K562 (cell line): Measurements from ENCODE around the gene CYFIP2. TPM values are rescaled to one million over a fixed set of nuclear protein-coding genes. Genes with fewer than 3 reads are reported as not detected.

Experiments used
- ATAC-seq: fragments of 200-7000 bp; cut with Tn5 transposase; 3 replicates; pipeline ENCODE4 v1.9.1; 2020; ENCODE audit warnings: moderate library complexity
- BruUV-seq: library from RNA; stranded (reverse); fragments of 400-500 nt; replicated peaks from 2 replicates; lab custom pipeline; 2021; lab: Mats Ljungman, UMichigan
- CTCF ChIA-PET: fragments of 300-600 bp; formaldehyde crosslinking; extraction: SDS; loops from one replicate; lab custom pipeline; 2021; ENCODE audit warnings: low intra/inter-chr PET ratio; lab: Yijun Ruan, JAX
- POLR2A ChIA-PET: fragments of 300-600, 350-650 bp; sonication (Branson Sonifier 250); formaldehyde crosslinking; extraction: SDS; loops from one replicate; lab custom pipeline; 2021; ENCODE audit warnings: antibody characterized with exemption, inconsistent platforms; lab: Yijun Ruan, JAX
- DNase-seq, 4 experiments: peaks; one replicate each; pipeline versions ENCODE4 v3.0.0 to v3.0.0-alpha.2; 2011 to 2018; ENCODE audit warnings: low spot score in 3 of 4, mixed read lengths in 3 of 4; ENCODE audit errors: extremely low read depth in 1 of 4
- FAIRE-seq: peaks from 2 replicates; lab custom pipeline; 2011; peaks lifted over from hg19 to GRCh38; lab: Jason Lieb, UNC
- H2AFZ ChIP-seq: 2 replicates; pipeline ENCODE4 v1.6.0; 2011; ENCODE audit warnings: low read depth, low read length, control low read depth, inconsistent platforms
- H3K27ac ChIP-seq: fragments of 200-600 bp; 3 replicates; pipeline ENCODE4 v1.8.0; 2011; ENCODE audit warnings: low read depth, mild to moderate bottlenecking, control low read depth, inconsistent platforms, low read length, moderate library complexity, mixed read lengths; ENCODE audit errors: extremely low read depth
- H3K27me3 ChIP-seq, 2 experiments: fragments of 300-600 bp in 1 of 2; 2 replicates in 1 of 2; 3 replicates in 1 of 2; pipeline versions ENCODE4 v1.6.0 to v1.8.0; 2011; ENCODE audit warnings: inconsistent platforms in 2 of 2, low read length in 2 of 2, mild to moderate bottlenecking in 1 of 2, mixed read lengths in 1 of 2, moderate library complexity in 1 of 2; ENCODE audit not compliant: control insufficient read depth in 2 of 2, insufficient read depth in 2 of 2
- H3K36me3 ChIP-seq: fragments of 300-600 bp; 3 replicates; pipeline ENCODE4 v1.8.0; 2011; ENCODE audit warnings: mild to moderate bottlenecking, low read length, inconsistent platforms; ENCODE audit not compliant: control insufficient read depth, insufficient read depth
- H3K4me1 ChIP-seq, 2 experiments: fragments of 200-600 bp in 1 of 2; replicated peaks in 1 of 2; 2 replicates in 1 of 2; 3 replicates in 1 of 2; pipeline versions ENCODE4 v1.5.1 to v1.8.0; 2011; ENCODE audit warnings: inconsistent platforms in 2 of 2, low read length in 2 of 2, mild to moderate bottlenecking in 1 of 2, mixed read lengths in 1 of 2, moderate library complexity in 1 of 2; ENCODE audit not compliant: control insufficient read depth in 2 of 2, insufficient read depth in 2 of 2
- H3K4me2 ChIP-seq: 2 replicates; pipeline ENCODE4 v1.6.1; 2011; ENCODE audit warnings: low read length, control low read depth, inconsistent platforms, mixed read lengths; ENCODE audit not compliant: insufficient read depth
- H3K4me3 ChIP-seq: fragments of 200-600 bp; sonication (generic), shearing (Covaris generic); 2 replicates; pipeline ENCODE4 v1.5.1; 2016; ENCODE audit warnings: control low read depth, inconsistent platforms
- H3K79me2 ChIP-seq: fragments of 200-600 bp; 3 replicates; pipeline ENCODE4 v1.8.0; 2011; ENCODE audit warnings: low read length, inconsistent platforms; ENCODE audit not compliant: control insufficient read depth, insufficient read depth
- H3K9ac ChIP-seq, 2 experiments: 2 replicates each; pipeline versions ENCODE4 v1.6.0 to v1.6.1; 2011; ENCODE audit warnings: low read depth in 2 of 2, low read length in 2 of 2, control low read depth in 1 of 2, inconsistent platforms in 1 of 2, mild to moderate bottlenecking in 1 of 2, mixed read lengths in 1 of 2; ENCODE audit not compliant: insufficient read depth in 1 of 2
- H3K9me1 ChIP-seq: one replicate; pipeline ENCODE4 v1.6.0; 2011; ENCODE audit warnings: inconsistent platforms, mild to moderate bottlenecking, low read length, moderate library complexity; ENCODE audit not compliant: control insufficient read depth, insufficient read depth
- H3K9me3 ChIP-seq: replicated peaks from 2 replicates; pipeline ENCODE4 v1.5.1; 2011; ENCODE audit warnings: low read depth, low read length, inconsistent platforms; ENCODE audit not compliant: control insufficient read depth, insufficient read depth
- H4K20me1 ChIP-seq: replicated peaks from 2 replicates; pipeline ENCODE4 v1.6.1; 2011; ENCODE audit warnings: low read length, inconsistent platforms, mixed read lengths; ENCODE audit not compliant: control insufficient read depth, insufficient read depth
- CREBBP ChIP-seq: IDR thresholded peaks from one replicate; pipeline ENCODE4 v1.6.1; 2012; ENCODE audit warnings: low read depth, mild to moderate bottlenecking, control low read depth, inconsistent platforms, low read length
- CTCF ChIP-seq, 3 experiments: IDR thresholded peaks in 2 of 3; conservative IDR thresholded peaks in 1 of 3; 2 replicates each; pipeline ENCODE4 v1.5.1; 2011 to 2012; ENCODE audit warnings: low read length in 3 of 3, mild to moderate bottlenecking in 3 of 3, control low read depth in 2 of 3, improper control_type of control experiment in 1 of 3, inconsistent platforms in 1 of 3, low read depth in 1 of 3, mixed read lengths in 1 of 3, moderate library complexity in 1 of 3; ENCODE audit not compliant: insufficient read depth in 2 of 3
- RAD21 ChIP-seq, 2 experiments: fragments of 250-450 bp in 1 of 2; fragments of 450-650 bp in 1 of 2; sonication (Bioruptor Pico) in 1 of 2; formaldehyde crosslinking in 1 of 2; IDR thresholded peaks in 1 of 2; conservative IDR thresholded peaks in 1 of 2; 2 replicates each; pipeline versions ENCODE4 v1.4.0 to v1.8.0; 2020 to 2022; ENCODE audit warnings: mild to moderate bottlenecking in 2 of 2, moderate library complexity in 1 of 2
- RBM25 ChIP-seq: fragments of 200-400 bp; formaldehyde crosslinking; IDR thresholded peaks from 2 replicates; pipeline ENCODE4 v1.6.1; 2018; ENCODE audit warnings: low read length, low read depth, moderate library complexity; ENCODE audit not compliant: severe bottlenecking
- RCOR1 ChIP-seq, 2 experiments: IDR thresholded peaks; 2 replicates each; pipeline ENCODE4 v1.6.1; 2012; ENCODE audit warnings: low read depth in 2 of 2, low read length in 2 of 2, borderline replicate concordance in 1 of 2, improper control_type of control experiment in 1 of 2
- SMARCB1 ChIP-seq: IDR thresholded peaks from 2 replicates; pipeline ENCODE4 v1.6.1; 2011; ENCODE audit warnings: improper control_type of control experiment, low read depth; ENCODE audit not compliant: insufficient read length
- ZZZ3 ChIP-seq: fragments of 450-650 bp; IDR thresholded peaks from 2 replicates; pipeline ENCODE4 v1.6.1; 2016; ENCODE audit warnings: antibody characterized with exemption, mild to moderate bottlenecking, moderate library complexity
- WGBS: fragments of 100-300 bp; shearing (Covaris generic); methylation state at CpG from one replicate; pipeline ENCODE4 v1.1.6; 2016; ENCODE audit warnings: low coverage, mixed read lengths; ENCODE audit not compliant: insufficient coverage; ENCODE audit errors: missing lambda C conversion rate; 5-methylcytosine and 5-hydroxymethylcytosine counted together
- in situ Hi-C: fragments of 300-500 bp; cut with MboI; formaldehyde crosslinking; loops from 4 replicates; pipeline ENCODE4 v1.15.0; 2018; ENCODE audit warnings: inconsistent platforms, mixed read lengths
- intact Hi-C: fragments of 100-400 bp; cut with micrococcal nuclease; formaldehyde crosslinking; loops from 2 replicates; pipeline ENCODE4 v1.14.2; 2022
- polyA plus RNA-seq, 8 experiments: library from polyadenylated mRNA; depleted of rRNA in 4 of 8; stranded (reverse) in 5 of 8; unstranded in 3 of 8; fragments of >200 nt; fragmentation: Nextera tagmentation in 2 of 8; fragmentation: Illumina TruSeq in 1 of 8; extraction: Ambion mirVana in 2 of 8; extraction: Trizol in 1 of 8; gene quantifications; 2 replicates each; pipeline versions ENCODE4 v1.2.1 to v1.2.3, GENCODE V29; 2011 to 2014; ENCODE audit warnings: inconsistent platforms in 1 of 8, missing spikeins in 1 of 8
- total RNA-seq, 7 experiments: library from RNA; depleted of rRNA in 6 of 7; stranded (reverse); fragments of >200 nt in 6 of 7; fragmentation: Illumina TruSeq in 2 of 7; extraction: Trizol in 2 of 7; gene quantifications; 2 replicates each; pipeline versions ENCODE4 v1.2.1 to v1.2.3, GENCODE V29; 2011 to 2021; ENCODE audit warnings: low replicate concordance in 1 of 7

Gene CYFIP2
- total and polyA plus RNA-seq, 9 of the 15 experiments (the other 6 are each of a cell fraction or from before 2014, with no cell fraction given) = 0.76 to 2.9 (median 1.4) TPM; not detected in 1

DNA sequence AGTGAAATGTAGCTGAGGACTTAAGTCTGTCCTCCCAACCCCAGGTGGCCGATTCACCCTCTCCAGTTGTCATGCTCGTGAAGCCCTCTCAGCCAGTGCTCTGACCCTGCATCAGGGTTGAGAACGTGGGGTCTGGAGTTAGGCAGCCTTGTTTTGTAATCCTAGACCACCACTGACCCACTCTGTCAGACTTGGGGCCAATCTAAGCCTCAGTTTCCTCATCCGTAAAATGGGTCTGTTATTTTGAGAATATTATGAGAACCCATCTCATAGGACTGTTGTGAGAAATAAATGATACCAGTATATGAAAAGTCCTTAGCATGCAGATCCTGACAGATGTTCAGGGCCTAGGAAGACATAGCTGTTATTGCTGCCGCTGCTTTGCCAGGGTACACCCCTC lies 37.1 kb downstream of the CYFIP2 start:
- Histone ChIP-seq H2AFZ (no peak overlapping the region), H3K27me3 (peaks cover 7 to 13% of the 10 kb centered on the region in 2 experiments; a peak in 4 of 5 replicates), H3K27ac (no peak overlapping the region), H3K4me2 (no peak overlapping the region), H4K20me1 (no peaks in the 10 kb centered on the region), H3K9me1 (no peaks in the 10 kb centered on the region), H3K9me3 (no peaks in the 10 kb centered on the region), H3K36me3 (no peaks in the 10 kb centered on the region)
- FAIRE-seq (no peak), ATAC-seq (no peak)
- CTCF ChIA-PET = no interaction called here
- WGBS = 34% methylated on average over 5 of the region's 5 CpGs
- intact Hi-C loops = no loop called here
- TF ChIP-seq RCOR1 (IDR thresholded peaks at IDR 0.05; ENCODE audit: borderline replicate concordance in 1 of 2, low read depth in 2 of 2, low read length in 2 of 2) = 0 out of 4 replicates have a peak, but pooled peaks of 1 of the 2 experiments have one; percentile 13
- no peak for TF ChIP-seq SMARCB1
- peak; percentile 85 for TF ChIP-seq RBM25
- TF ChIP-seq, all 486 proteins: peak for 2
- no TSS peak for BruUV-seq
- Histone ChIP-seq H3K9ac (no peak overlapping the region), H3K4me3 (no peak overlapping the region), H3K4me1 (no peaks in the 10 kb centered on the region), H3K79me2 (no peaks in the 10 kb centered on the region)
- POLR2A ChIA-PET = interaction anchor here (0.9 to 1.9 kb wide), 2 partner anchors 26 to 30 kb away, joined by 3 to 5 read pairs; no protein-coding TSS in a partner anchor
- in situ Hi-C loops = no loop called here
- no peak for DNase-seq

DNA sequence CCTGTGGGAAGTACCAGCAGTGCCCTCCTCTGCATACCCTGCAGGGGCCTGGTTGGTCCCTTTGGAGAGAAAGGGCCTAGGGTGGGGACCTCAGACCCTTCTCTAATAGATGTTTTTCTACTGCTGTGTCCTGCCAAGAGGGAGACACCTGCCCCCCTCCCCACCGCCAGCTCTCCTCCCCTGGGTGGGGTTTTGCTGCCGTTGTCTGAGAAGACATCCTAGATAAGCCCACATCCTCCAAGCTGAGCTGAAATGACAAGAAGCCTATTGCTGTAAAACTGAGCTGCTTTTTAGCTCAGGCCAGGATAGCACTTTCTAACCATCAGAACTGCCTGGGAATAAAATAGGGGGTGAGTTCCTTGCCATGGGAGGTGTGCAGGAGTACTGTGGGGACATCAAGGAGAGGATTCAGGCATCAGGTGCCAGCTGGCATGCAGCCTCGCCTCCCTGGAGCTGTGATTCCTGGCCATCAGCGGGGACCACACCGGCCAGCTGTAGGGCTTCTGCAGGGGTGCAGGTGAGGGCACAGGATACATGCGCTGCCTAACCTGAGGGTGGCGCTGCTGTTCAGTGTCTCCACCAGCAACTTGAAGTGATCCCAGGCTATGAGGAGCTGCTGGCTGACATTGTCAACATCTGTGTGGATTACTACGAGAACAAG lies 37.9 kb downstream of the CYFIP2 start:
- 5% methylated on average over 8 of the region's 8 CpGs for WGBS
- H3K4me1 ChIP-seq = no peaks in the 10 kb centered on the region

More for the DNA sequence above, 37.9 kb downstream of the CYFIP2 start:
- Histone ChIP-seq H3K36me3 (no peaks in the 10 kb centered on the region), H3K4me2 (no peak overlapping the region), H3K27ac (no peak overlapping the region), H2AFZ (no peak overlapping the region), H3K9me3 (no peaks in the 10 kb centered on the region), H3K4me3 (no peak overlapping the region), H4K20me1 (no peaks in the 10 kb centered on the region), H3K27me3 (peaks cover 10 to 13% of the 10 kb centered on the region in 2 experiments), H3K79me2 (no peaks in the 10 kb centered on the region), H3K9me1 (no peaks in the 10 kb centered on the region), H3K9ac (no peak overlapping the region)
- CTCF ChIA-PET = no interaction called here
- in situ Hi-C loops (no loop called here), intact Hi-C loops (no loop called here)
- FAIRE-seq (peak; percentile 42), ATAC-seq (peak; percentile 94), DNase-seq (peak; percentile 18 to 39 (median 37))
- 0 out of 4 replicates have a peak, but pooled peaks of 1 of the 2 experiments have one; percentile 6 for TF ChIP-seq RCOR1 (IDR thresholded peaks at IDR 0.05; ENCODE audit: borderline replicate concordance in 1 of 2, low read depth in 2 of 2, low read length in 2 of 2)
- peak in 1 of 2 experiments; percentile 16; a peak in 1 of 4 replicates for TF ChIP-seq RAD21 (CRISPR knock-in tag; conservative IDR thresholded peaks at IDR 0.05 in 1 of 2, IDR thresholded peaks at IDR 0.05 in 1 of 2)
- no peak for TF ChIP-seq ZZZ3
- peak; percentile 48 to 54 (median 51); a peak in 5 of 6 replicates for TF ChIP-seq CTCF (IDR thresholded peaks at IDR 0.05 in 2 of 3, conservative IDR thresholded peaks at IDR 0.05 in 1 of 3; ENCODE audit: insufficient read depth in 2 of 3, low read depth in 1 of 3, low read length in 3 of 3)
- no peak for TF ChIP-seq CREBBP
- POLR2A ChIA-PET = interaction anchor here (0.9 to 1.9 kb wide), 2 partner anchors 25 to 31 kb away, joined by 3 to 5 read pairs; no protein-coding TSS in a partner anchor
- no TSS peak for BruUV-seq
